GM21390 (cell line): Measurements from ENCODE around the gene TMEM44.
A peak's percentile ranks its signal among the peaks of the same experiment; 100 is the strongest.
"Not testable (repeated sequence)": the region's sequence is repeated elsewhere in the genome, so short reads cannot be mapped to it uniquely, and the experiment has no call there.

Source experiments
- ATAC-seq: cut with Tn5 transposase; IDR thresholded peaks from one replicate; pipeline ENCODE4 v1.9.1; 2021; ENCODE audit not compliant: unreplicated experiment

The TMEM44 gene

DNA sequence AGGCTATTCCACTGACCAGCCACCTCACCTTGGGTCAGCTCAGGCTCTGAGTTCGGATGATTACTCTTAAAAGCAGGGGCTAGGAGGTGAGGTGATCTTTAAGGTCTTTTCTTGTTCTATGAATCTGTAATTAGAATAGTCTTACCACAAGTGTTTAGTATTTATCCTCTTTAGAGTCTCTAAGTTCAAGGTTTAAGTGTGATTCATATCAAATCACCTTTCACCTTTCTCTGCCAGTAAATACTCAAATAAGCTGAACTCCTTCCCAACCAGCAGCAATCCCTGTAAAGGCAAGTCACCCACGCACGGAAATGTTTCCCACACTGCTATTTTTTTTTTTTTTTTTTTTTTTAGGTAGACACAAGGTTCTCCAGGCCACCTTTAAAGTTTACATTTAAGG lies 14.5 kb upstream of the TMEM44 start:
- ATAC-seq: no peak

DNA sequence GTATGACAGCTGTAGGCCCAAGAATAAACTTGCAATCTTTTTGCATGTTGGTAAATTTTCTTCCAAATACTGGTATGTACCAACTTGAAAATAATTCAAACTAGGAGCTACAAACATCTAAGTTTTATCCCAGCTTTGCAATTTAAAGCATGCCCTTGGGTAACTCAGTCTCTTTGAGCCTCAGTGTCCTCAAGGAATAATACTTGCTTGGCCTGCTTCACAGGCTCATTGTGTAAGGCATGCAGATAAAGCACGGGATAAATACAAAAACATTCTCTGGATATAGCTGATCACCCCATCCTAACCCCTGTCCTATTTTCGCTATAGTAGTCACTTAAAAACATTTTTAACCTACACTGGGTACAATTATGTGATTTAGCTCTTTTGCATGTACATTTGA lies 9.6 kb upstream of the TMEM44 start:
- no peak for ATAC-seq

DNA sequence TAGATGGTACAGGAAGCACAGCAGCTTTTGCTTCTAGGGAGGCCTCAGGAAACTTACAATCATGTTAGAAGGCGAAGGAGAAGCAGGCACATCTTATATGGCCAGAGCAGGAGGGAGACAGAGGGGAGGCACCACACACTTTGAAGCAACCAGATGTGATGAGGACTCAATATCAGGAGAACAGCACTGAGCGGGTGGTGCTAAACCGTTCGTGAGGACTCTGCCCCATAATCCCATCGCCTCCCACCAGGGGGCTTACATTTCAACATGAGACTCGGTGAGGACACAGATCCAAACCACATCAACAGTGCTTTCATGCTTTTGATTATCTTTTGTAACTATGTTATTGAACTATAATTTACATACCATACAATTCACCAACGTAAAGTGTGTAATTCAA lies 7.6 kb upstream of the TMEM44 start:
- no peak for ATAC-seq

DNA sequence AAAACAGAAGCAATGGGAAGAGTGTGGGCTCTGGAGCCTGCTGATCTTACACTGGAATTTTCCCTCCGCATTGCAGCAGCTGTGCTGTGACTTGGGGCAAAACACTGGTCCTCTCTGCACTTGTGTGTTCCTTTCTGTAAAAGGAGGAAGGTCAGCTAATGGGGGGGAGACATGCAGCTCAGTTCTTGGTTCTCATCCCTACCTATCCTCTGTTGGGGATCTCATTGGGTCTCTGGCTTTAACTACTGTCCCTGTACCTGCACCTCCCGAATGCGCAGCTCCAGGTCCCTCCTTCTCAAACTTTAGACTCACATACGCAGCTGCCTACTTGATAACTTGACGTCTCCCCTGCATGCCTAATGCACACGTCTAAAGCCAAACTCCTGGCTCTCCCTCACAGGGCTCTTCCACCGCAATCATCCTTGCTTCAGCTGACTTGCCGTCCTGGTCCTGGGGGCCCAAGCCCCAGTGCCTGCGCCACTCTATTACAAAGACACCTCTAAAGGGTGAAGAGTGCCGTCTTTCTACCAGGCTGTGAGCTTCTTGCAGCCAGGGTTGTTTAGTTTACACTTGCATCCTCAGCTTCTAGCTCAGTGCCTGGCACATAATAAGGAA lies 5.9 kb upstream of the TMEM44 start:
- ATAC-seq: no peak

DNA sequence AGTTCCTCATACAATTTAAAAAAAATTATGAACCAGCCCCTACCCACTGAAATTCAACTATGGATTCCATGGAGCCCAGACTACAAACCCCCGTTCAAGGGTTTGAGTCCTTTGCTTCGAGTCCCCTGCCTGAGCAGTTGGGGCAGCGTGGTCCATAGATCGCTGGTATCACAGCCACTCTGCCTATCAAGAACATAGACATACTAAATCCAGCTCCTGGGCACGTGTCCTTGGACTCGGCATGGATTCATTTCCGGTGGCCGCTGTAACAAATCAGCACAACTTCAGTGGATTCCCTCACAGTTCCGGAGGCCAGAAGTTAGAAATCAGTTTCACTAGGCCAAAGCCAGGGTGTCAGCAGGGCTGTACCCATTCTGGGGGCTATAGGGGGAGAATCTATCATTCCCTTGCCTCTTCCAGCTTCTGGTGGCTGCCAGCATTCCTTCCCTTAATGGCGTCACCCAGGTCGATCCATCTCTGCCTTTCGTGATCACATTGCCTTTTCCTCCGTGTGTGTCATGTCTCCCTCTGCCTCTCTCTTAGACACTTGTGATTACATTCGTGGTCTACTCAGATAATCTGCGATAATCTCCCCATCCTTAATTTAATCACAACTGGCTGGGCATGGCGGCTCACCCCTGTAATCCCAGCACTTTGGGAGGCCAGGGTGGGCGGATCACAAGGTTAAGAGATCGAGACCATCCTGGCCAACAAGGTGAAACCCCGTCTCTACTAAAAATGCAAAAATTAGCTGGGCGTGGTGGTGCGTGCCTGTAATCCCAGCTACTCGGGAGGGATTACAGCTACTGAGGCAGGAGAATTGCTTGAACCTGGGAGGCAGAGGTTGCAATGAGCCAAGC lies 4.6 kb upstream of the TMEM44 start:
- no peak for ATAC-seq

DNA sequence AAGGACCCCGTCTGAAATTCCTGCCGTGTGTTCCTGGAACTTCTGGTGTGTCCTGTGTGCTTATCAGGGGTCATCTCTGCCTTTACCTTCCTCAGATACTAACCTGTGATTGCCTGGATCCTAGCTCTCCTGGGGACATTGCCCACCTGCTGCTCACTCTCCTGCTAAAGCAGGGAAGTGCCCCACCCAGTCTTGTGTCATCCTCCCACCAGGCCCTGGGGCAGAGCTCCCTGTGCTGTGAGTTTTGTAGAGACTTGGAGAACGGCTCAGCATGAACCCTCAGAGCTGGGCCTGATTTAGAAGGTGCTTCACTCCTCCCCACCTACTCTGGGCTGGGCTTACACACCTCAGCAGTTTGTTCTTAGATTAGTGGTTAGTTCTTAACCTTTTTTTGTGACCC lies 3.8 kb upstream of the TMEM44 start:
- ATAC-seq: no peak

DNA sequence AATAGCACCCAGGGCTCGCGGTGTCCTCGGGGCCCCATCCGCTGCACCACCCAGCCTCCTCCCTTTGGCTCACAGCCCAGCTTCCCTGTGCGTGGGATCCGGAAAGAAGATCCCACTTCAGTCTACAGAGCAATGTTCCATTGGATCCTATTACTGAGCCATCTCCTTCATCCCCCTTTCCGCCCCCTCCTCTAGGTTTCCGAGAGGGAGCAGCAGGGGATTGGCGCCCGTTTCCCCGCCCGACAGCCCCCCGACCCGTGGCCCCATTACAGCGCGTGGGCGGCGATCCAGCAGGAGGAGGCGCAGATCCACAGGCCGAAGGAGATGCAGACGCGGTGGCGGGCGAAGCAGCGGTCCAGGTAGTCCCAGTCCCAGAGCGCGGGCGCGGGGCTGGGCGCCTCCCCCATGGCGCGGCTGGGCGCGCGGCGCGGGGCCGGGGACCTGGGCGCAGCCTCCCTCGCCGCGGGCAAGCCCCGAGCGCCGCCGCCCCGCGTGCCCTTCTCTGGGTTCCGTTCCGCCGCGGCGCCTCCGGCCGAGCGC lies 340 bp downstream of the TMEM44 start:
- peak; percentile 54 for ATAC-seq

DNA sequence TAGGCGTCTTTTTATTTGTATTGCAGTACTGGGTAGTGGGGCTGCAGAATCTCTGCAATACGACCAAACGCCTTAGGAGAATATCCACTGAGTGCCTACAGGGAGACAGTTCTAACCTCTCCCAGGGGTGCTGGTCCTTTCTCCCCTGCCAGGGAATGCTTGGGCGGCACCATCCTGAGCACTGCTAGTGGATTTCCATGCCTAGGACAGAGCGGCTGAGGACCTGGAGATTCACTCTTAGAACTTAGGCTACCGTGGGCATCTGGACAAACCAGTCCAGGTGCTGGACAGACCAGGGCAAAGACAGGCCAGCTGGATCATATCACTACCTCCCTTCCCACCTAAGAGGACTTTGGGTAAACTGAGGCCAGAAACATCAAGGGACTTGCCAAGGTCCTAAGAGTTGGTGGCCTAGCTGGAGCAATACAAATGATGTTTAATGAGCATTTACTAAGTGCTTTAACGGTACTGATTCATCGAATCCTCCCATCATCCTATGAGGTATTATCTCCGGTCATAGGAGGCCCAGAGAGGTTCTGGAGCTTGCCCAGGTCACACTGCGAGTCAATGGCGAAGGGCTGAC lies 902 bp downstream of the TMEM44 start:
- no peak for ATAC-seq

DNA sequence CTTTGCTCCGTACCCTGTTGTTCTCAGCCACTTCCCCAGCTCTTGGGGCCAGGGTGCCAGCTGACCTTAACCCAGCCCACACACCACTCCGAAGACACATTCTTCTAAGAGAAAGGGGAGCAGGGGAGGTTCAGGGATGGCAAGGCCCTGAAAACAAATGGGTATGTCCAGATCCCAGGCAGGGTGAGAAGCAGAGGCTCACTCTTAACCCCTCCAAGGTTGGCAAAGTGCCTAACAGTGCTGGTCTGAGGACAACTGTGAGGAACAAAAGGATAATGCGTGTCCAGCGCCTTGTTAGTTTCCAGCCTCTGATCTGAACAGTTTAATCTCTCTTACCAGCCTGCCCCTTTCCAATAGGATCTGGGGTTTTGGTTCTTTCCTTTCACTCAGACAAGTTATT lies 1.5 kb downstream of the TMEM44 start:
- no peak for ATAC-seq

DNA sequence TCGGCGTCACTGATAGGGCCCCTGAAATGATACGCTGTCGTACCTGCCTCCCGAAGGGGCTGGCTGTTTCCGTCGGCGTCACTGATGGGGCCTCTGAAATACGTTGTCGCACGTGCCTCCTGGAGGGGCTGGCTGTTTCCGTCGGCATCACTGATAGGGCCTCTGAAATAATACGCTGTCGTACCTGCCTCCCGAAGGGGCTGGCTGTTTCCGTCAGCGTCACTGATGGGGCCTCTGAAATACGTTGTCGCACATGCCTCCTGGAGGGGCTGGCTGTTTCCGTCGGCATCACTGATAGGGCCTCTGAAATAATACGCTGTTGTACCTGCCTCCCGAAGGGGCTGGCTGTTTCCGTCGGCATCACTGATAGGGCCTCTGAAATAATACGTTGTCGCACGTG lies 2.5 kb downstream of the TMEM44 start:
- not testable (repeated sequence) for ATAC-seq

DNA sequence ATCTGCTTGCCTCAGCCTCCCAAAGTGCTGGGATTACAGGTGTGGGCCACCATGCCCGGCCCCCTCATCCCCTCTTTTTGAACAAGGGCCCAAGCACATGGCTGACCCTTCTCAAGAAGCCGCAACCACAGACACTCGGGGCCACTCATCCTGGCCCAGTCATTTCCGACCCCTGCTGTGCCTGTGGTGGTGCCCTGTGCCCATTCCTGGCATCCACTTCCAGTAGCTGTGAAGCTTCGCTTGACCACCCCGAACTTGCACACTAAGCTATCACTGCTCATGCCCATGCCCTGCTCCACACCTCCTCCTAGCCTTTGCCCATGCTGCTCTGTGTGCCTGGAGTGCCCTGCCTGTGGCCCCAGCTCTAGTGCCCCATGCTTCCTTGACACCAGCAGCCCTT lies 8.3 kb downstream of the TMEM44 start:
- ATAC-seq: no peak

DNA sequence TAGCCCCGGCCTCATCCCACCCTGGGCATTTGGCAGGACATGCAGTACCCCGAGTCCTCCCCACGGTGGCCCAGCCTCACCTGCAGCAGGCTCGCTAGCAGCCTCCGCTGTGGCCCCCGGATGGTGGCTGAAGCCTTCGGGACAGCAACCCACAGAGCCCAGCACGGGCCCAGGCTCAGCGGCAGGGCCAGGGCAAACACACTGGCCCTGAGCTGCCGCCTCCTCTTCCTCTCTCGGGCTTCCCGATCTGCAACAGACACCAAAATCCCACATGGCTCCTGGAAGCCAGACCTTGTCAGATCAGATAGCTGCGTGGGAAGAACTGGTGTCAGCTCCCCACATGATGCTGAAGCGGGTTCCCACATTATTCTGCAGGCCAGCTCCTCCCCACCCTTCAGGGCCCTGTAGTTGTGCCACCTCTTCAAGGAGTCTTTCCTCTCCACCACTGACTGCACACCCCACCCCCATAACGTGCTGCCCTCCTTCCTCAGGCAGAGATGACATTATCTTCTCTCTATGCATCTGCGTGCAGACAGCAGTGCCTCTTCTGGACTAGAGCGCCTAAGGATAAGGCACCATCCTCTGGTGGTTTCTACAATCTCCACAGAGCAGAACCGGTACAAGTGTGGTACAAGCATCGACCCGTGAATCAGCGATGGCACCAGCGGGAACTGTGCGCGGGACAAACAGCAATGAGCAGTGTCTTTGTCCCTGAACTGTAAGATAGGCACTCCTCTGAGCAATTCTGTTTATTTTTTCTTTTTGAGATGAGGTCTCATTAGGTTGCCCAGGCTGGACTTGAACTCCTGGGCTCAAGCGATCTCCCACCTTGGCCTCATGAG lies 9.5 kb downstream of the TMEM44 start:
- no peak for ATAC-seq

DNA sequence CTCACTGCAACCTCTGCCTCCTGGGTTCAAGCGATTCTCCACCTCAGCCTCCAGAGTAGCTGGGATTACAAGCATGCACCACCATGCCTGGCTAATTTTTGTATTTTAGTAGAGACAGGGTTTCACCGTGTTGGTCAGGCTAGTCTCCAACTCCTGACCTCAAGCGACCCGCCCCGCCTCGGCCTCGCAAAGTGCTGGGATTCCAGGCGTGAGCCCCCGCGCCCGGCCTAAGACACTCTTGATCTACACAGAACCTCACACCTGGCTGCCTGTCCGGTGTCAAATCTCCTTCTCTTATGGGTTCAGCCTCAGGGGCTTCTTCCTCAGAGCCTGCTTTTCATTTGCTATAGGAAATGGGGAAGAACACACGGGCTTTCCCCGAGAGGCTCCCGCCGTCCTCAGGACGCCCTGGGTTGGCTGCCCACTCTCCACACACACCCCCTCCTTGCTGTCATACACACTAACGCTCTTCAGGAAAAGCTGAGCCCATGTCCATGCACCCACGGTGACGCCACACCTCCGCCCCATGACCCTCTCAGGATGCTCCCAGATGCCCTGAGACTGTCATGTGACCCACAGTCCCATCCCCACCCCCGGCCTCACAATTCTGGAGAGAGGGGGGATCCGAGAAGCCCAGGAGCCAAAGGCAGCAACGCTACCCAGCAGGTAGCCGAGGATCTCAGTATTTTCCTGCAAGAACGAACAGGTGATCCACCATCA lies 10.4 kb downstream of the TMEM44 start:
- no peak for ATAC-seq

DNA sequence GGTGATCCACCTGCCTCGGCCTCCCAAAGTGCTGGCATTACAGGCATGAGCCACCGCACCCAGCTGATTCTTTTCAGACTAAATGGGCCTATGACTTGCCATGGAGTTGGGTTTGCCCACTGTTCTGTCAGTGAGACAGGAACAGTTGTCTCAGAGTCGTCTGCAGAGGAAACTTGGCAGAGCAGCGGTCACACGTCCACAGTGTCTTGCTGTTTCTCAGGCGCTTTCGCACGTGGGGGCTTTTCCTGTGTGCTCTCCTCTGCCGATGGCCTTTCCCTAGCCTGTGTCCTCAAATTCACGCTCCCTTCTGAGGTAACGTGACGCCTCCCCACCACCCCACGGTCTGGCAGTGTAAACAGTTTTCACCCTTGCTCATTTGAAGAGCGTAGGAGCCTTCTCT lies 11.3 kb downstream of the TMEM44 start:
- no peak for ATAC-seq

DNA sequence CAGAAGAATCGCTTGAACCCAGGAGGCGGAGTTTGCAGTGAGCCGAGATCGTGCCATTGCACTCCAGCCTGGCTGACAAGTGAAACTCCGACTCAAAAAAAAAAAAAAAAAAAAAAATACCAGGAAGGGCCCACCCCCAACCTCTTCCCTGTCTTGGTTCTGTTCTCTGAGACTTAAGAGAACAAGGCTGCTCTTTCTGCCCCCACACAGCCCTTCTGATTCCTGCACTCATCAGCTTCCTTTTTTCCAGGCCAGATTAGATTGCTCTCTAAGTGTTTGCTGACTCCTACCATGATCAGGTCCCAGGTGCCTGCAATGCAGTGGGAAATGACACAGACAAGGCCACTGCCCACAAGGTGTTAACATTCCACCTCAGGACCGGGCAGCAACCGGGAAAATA lies 13.0 kb downstream of the TMEM44 start:
- no peak for ATAC-seq

DNA sequence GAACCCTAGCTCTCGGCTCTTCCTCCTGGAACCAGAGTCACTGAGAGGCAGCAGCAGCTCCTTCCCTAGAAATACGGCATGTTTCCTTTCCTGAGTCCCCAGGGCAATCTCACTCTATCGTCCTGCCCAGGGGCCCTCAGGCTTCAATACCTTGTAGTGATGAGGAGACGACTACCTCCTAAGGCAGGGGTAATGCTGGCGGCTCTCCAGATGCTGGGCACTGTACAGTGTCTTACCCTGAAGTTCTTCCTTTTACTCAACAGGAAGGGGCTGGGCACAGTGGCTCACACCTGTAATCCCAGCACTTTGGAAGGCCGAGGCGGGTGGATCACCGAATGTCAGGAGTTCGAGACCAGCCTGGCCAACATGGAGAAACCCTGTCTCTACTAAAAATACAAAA lies 13.5 kb downstream of the TMEM44 start:
- ATAC-seq: no peak

DNA sequence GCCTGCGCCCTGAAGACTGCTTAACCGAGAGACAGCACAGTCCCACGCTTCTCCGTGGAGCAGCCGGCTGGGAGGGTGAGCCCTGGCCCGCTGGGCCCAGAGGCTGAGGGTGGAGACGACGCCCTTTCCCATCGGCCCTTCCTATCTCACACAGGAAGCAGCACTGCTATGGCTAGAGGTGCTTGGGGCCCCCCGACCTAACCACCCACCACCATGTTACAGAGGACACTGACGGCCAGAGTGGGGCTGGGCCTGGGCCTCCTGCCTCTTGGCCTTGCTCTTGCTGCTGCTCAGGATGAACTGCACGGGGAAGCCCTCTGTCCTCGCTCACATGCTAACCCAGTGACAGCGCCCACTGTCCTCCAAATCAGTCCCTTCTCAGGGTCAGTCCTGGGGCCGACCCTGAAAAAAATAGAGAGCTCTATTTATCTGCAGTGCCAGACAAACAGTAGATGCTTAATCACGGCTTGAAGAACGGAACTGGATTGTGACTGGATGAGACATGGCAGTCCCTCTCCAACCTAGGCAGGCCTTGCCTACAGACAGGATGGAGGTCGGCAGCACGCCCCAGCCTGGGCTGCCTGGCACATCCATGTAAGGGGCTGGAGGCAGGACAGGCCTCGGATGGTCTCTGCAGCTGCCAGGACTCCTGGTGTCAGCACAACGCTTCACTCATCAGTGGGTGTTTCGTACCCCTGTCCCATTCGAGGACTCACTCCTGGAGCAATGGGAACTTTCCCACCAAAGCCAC lies 14.2 kb downstream of the TMEM44 start:
- no peak for ATAC-seq

DNA sequence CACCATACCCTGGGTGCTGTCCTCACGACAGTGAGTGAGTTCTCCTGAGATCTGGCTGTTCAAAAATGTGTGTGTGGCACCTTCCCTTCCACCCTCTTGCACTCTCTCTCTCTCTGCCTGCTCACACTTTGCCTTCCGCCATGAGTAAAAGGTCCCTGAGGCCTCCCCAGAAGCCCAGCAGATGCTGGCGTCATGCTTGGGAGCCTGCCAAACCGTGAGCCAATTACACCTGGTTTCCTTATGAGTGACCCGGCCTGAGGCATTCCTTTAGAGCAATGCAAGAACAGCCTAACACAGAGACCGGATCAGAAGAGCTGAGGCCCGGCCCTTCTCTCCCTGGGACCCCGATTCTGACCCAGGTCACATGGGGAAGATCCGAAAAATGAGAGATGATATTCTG lies 15.4 kb downstream of the TMEM44 start:
- no peak for ATAC-seq

DNA sequence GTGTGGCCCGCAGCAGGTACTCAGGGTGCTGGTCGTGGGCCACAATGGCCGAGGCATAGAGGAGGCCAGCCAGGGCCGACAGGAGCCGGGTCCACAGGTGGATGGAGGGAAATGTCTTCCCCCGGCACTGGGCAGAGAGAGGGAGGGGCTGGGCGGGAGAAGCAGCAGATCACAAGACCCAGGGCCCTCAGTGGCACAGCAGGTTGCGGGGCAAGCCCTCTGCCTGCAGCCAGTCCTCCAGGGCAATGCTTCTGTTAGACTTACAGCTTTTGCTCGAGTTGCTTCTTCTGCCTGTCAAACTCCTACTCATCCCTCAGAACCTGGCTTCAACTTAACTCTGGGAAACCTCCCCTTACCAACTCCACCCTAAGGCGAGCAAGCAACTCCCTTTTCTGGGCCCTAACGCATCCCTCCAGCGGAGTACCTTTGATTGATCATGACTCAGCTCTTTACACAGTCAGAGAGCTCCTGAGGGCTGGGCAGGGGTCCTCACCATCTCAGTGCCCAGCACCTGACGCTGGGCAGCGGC lies 16.0 kb downstream of the TMEM44 start:
- no peak for ATAC-seq

DNA sequence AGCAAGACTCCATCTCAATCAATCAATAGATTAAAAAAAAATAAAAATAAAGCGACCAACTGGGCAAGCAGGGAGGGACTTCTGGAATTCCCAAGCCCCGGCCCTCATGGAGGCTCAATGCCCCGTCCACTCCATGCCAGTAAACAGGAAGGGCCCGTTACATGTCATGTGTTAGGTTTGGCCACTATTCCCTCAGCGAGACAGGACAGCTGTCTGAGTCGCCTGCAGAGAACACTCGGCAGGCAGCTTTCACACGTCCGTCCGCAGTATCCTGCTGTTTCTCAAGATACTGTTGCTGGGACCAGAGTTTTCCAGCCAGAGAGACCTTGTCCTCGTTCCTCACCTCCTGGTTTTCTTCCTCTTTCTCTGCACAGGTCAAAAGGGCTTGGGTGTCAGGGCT lies 18.0 kb downstream of the TMEM44 start:
- no peak for ATAC-seq
